SK-N-SH (cell line): ENCODE measurements around the gene LIN37. TPM values are rescaled to one million over a fixed set of nuclear protein-coding genes. Genes with fewer than 3 reads are reported as not detected.

Experiments
- polyA plus RNA-seq, 3 experiments: library from polyadenylated mRNA; depleted of rRNA; stranded (reverse); fragments of >200 nt; gene quantifications; 2 replicates each; pipeline ENCODE4 v1.2.3, GENCODE V29; 2012

The LIN37 gene
- polyA plus RNA-seq, 1 of the 3 experiments (the other 2 are of a cell fraction), result 21.1 TPM

Other genes starting within 250 kb of the LIN37 start
- not detected in 2 replicates for gene DMKN, start 234.9 kb upstream of the LIN37 start, polyA plus RNA-seq (2012; rRNA removed)
- gene SBSN, start 220.3 kb upstream of the LIN37 start, polyA plus RNA-seq (2012; rRNA removed), result 0.16 and 0.25 TPM in 2 replicates
- gene GAPDHS, start 215.1 kb upstream of the LIN37 start, polyA plus RNA-seq (2012; rRNA removed), result not detected in 2 replicates
- gene TMEM147, start 202.9 kb upstream of the LIN37 start, polyA plus RNA-seq (2012; rRNA removed), result 201 and 202 TPM in 2 replicates
- not detected in 2 replicates for gene ATP4A, start 184.9 kb upstream of the LIN37 start, polyA plus RNA-seq (2012; rRNA removed)
- not detected in 2 replicates for gene PMIS2, start 162.4 kb upstream of the LIN37 start, polyA plus RNA-seq (2012; rRNA removed)
- gene HAUS5, start 135.8 kb upstream of the LIN37 start, polyA plus RNA-seq (2012; rRNA removed), result 5.1 and 7.1 TPM in 2 replicates
- gene RBM42, start 119.5 kb upstream of the LIN37 start, polyA plus RNA-seq (2012; rRNA removed), result 48.5 and 69.9 TPM in 2 replicates
- gene ETV2, start 106.8 kb upstream of the LIN37 start, polyA plus RNA-seq (2012; rRNA removed), result 0.84 and 1.6 TPM in 2 replicates
- gene COX6B1, start 100.3 kb upstream of the LIN37 start, polyA plus RNA-seq (2012; rRNA removed), result 826 and 889 TPM in 2 replicates
- gene UPK1A, start 82.1 kb upstream of the LIN37 start, polyA plus RNA-seq (2012; rRNA removed), result 0.11 and 0.16 TPM in 2 replicates
- not detected in 2 replicates for gene ZBTB32, start 44.0 kb upstream of the LIN37 start, polyA plus RNA-seq (2012; rRNA removed)
- 18.2 and 29.2 TPM in 2 replicates for gene KMT2B, start 30.6 kb upstream of the LIN37 start, polyA plus RNA-seq (2012; rRNA removed)
- 5.1 and 5.6 TPM in 2 replicates for gene IGFLR1, start 6.1 kb upstream of the LIN37 start, polyA plus RNA-seq (2012; rRNA removed)
- 25.9 and 29.4 TPM in 2 replicates for gene U2AF1L4, start 3.2 kb upstream of the LIN37 start, polyA plus RNA-seq (2012; rRNA removed)
- gene PSENEN, start 2.9 kb upstream of the LIN37 start, polyA plus RNA-seq (2012; rRNA removed), result 66.3 and 99.2 TPM in 2 replicates
- gene HSPB6, start 8.5 kb downstream of the LIN37 start, polyA plus RNA-seq (2012; rRNA removed), result 0.10 and 0.43 TPM in 2 replicates
- gene PROSER3, start 9.6 kb downstream of the LIN37 start, polyA plus RNA-seq (2012; rRNA removed), result 12.3 and 12.5 TPM in 2 replicates
- 6.5 and 7.8 TPM in 2 replicates for gene ARHGAP33, start 27.0 kb downstream of the LIN37 start, polyA plus RNA-seq (2012; rRNA removed)
- not detected in 2 replicates for gene PRODH2, start 64.3 kb downstream of the LIN37 start, polyA plus RNA-seq (2012; rRNA removed)
- not detected in 2 replicates for gene NPHS1, start 103.9 kb downstream of the LIN37 start, polyA plus RNA-seq (2012; rRNA removed)
- gene KIRREL2, start 108.3 kb downstream of the LIN37 start, polyA plus RNA-seq (2012; rRNA removed), result 0.21 and 0.37 TPM in 2 replicates
- 31.8 and 66.7 TPM in 2 replicates for gene APLP1, start 120.0 kb downstream of the LIN37 start, polyA plus RNA-seq (2012; rRNA removed)
- 5.5 and 11.4 TPM in 2 replicates for gene NFKBID, start 152.0 kb downstream of the LIN37 start, polyA plus RNA-seq (2012; rRNA removed)
- 0.59 and 0.76 TPM in 2 replicates for gene HCST, start 154.0 kb downstream of the LIN37 start, polyA plus RNA-seq (2012; rRNA removed)
- gene TYROBP, start 159.7 kb downstream of the LIN37 start, polyA plus RNA-seq (2012; rRNA removed), result not detected in 2 replicates
- gene LRFN3, start 187.8 kb downstream of the LIN37 start, polyA plus RNA-seq (2012; rRNA removed), result 2.1 and 5.4 TPM in 2 replicates
- 22.5 and 25.3 TPM in 2 replicates for gene SDHAF1, start 246.6 kb downstream of the LIN37 start, polyA plus RNA-seq (2012; rRNA removed)